ENCODE data around the gene SLC6A6. TPM values are rescaled to one million over a fixed set of nuclear protein-coding genes. Genes with fewer than 3 reads are reported as not detected.
"Not testable (repeated sequence)": the region's sequence is repeated elsewhere in the genome, so short reads cannot be mapped to it uniquely, and the experiment has no call there.

Gene SLC6A6
- total RNA-seq, 2 donors from 2014 or later = 52.7 to 71.9 TPM

DNA sequence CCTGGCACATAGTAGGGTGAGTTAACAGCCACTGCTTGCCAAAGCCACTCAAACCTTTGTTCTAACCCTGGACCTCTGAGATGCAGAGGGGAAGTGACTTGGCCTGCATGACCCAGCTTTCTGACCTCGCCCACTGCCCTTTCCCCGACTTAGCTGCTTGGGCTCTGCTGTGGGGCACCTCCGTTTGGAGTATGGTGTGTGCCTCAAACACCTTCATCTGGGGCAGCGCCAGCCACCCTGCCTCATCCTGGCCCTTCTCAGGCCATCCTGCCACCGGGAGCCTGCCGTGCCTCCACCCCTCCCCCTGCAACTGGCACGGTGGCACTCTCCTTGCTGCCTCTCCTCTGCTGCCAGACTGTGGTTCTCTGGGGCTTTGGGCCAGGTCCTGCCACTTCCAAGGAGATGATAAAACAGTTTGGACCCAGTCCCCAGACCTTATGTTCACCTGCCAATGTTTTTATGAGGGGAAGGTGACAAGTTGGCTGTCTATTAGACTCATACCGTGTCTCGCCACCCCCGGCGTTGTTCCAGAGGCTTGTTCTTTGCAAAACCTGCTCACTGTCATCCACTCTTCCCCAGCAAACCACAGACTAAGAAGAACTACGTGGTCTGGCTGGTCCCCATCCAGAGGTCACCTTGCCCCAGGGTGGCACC lies 32.2 kb downstream of the SLC6A6 start:
- H3K9me3 Mint-ChIP-seq = no peaks in the 10 kb centered on the region
- ATAC-seq (no peak), DNase-seq (ENCODE audit: low spot score in 2 of 2) (no peak)
- H3K27ac Mint-ChIP-seq = peak overlapping the region; percentile 11 to 91
- H3K36me3 Mint-ChIP-seq = peaks cover 0 to 5% of the 10 kb centered on the region in 2 donors

DNA sequence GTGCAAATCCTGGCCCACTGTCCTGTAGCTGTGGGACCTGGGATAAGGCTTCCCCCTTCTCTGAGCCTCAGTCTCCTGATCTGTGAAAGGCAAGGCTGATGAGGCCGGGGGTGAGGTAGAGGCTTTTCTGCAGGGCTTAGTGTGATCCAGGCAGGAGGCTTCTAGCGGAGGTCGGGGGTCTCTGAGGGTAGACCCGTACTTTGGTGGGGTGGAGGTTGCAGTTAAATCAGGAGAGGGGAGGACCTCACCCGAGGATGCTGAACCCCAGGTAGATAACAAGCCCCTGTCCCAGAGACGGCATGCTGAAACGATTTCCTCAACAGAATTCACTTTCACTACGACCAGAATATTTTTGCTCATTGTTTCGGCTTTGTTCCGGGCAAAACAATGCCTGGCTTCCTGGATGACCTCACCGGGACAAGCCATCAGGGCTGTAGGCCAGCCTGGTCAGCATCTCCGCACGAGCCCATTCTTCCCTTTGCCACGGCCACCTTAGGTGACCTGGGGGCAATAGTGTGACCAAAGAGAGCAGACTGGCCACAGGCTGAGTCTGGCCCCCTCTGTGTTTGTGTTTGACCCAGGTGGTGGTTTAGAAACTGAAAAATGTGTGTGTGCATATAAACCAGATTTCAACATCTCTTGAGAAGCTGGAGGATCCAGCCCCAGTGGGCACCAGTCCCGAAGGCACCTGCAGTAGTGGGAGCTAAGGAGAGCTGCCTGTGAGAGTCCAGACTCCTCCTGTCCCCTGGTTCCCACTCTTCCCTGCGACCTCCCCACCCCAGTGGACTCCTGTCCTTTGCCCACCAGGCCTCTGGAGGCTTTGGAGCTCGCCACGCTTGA lies 33.0 kb downstream of the SLC6A6 start:
- ATAC-seq = no peak
- peak overlapping the region in 1 of 2 donors; percentile 91 for H3K27ac Mint-ChIP-seq
- H3K9me3 Mint-ChIP-seq = no peaks in the 10 kb centered on the region
- DNase-seq (ENCODE audit: low spot score in 2 of 2) = no peak
- H3K36me3 Mint-ChIP-seq = peaks cover 0 to 5% of the 10 kb centered on the region in 2 donors

DNA sequence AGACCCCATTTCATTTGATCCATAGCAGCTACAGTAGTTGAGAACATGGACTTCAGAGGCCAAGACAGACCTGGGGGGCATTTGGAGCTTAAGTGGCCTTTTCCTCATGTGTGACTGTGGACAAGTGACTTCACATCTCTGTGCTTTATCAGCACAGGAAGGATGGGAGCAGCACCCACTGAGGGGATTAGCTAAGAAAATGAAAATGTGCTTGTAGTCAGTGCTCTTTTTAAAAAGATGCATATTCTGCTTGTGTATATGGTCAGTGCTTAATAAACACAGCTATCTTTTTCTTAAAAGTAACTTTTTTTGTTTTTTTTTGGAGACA lies 34.5 kb downstream of the SLC6A6 start:
- DNase-seq (ENCODE audit: low spot score in 2 of 2) (no peak), ATAC-seq (no peak)
- H3K27ac Mint-ChIP-seq = peak overlapping the region in 1 of 2 donors; percentile 81
- no peaks in the 10 kb centered on the region for H3K9me3 Mint-ChIP-seq
- H3K36me3 Mint-ChIP-seq = peaks cover 0 to 5% of the 10 kb centered on the region in 2 donors

DNA sequence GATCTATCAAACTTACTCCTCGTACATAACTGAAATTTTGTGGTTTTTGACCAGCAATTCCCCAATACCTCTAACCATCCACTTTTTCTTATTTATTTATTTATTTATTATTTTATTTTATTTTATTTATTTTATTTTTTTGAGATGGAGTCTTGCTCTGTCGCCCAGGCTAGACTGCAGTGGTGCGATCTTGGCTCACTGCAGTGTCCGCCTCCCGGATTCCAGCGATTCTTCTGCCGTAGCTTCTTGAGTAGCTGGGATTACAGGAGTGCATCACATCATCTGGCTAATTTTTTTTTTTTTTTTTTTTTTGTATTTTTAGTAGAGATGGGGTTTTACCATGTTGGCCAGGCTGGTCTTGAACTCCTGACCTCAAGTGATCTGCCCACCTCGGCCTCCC lies 35.3 kb downstream of the SLC6A6 start:
- not testable (repeated sequence) for DNase-seq (ENCODE audit: low spot score in 2 of 2); H3K36me3 Mint-ChIP-seq; H3K27ac Mint-ChIP-seq; ATAC-seq; H3K9me3 Mint-ChIP-seq

DNA sequence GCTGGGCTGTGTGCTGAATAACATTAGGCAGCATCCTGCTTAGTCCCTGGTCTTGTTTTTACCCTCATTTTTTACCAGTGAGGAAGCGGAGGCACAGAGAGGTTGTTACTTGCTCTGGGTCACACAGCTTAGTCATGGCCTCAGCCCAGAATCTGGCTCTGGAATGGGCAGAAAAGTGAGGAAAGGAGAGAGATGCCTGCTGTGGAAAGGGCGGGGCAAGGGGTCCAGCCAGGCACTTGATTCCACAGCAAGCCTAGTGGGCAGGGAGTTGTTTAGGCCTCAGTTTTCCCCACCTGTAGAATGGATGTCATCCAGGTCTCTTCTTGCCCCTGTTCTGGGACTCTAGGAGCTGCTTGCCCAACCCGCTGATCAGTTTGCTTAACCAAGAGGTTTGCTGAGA lies 35.9 kb downstream of the SLC6A6 start:
- H3K36me3 Mint-ChIP-seq = peaks cover 0 to 5% of the 10 kb centered on the region in 2 donors

DNA sequence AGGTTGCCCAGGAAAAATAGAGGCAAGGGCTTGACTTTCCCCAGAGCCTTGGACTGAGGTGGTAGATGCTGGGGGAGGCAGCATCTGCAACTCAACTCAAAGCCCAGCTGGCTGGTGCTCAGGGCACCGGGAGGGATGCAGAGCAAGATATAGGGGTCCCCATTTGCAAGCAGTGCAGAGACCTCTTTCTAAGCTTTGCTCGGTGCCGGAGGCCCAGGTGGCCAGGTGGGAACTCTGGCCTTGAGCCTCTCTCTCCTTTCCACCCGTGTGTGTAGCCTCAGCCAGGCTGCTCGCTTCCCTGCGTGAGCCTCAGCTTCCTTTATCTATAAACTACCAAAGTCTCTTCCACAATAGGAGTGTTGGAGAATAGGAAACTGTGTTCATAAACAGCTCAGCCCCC lies 36.5 kb downstream of the SLC6A6 start:
- no peak for ATAC-seq
- H3K27ac Mint-ChIP-seq = peak overlapping the region in 1 of 2 donors; percentile 61

More for the DNA sequence above, 35.9 kb downstream of the SLC6A6 start:
- Mint-ChIP-seq H3K9me3 (no peaks in the 10 kb centered on the region), H3K27ac (peak overlapping the region in 1 of 2 donors; percentile 44)
- DNase-seq (ENCODE audit: low spot score in 2 of 2) (no peak), ATAC-seq (no peak)

DNA sequence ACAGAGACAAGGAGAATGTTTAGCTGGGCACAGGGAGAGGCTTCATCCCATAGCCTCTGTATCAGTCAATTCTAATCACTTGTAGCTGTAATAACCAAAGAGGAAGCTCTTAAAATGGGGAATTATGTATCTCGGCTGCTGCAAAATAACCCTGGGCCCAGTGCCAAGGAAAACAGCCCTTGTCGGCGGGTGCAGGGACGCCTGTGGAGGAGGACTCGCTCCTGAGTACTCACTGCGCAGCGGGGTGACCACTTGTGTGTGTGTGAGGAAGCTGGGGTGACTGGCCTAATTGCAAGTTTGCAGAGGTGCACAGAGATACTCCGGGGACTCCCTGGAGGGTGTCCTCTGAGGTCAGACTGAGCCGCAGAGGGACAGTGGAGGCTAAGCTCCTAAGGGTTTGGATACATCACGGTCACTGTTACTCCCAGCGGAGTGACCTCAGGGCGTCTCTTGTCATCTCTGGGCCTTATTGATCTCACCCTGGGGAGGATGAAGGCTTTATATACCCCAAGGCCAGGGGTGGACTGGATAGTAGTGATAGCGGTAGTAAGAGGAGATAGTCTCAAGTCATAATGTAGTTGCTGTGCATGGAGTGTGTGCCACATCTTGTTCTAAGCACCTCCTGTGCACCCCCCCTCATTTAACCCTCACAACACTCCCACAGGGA lies 37.2 kb downstream of the SLC6A6 start:
- ATAC-seq (no peak), DNase-seq (ENCODE audit: low spot score in 2 of 2) (no peak)
- H3K36me3 Mint-ChIP-seq = peaks cover 3 to 6% of the 10 kb centered on the region in 2 donors
- H3K27ac Mint-ChIP-seq = peak overlapping the region; percentile 35 to 77
- H3K9me3 Mint-ChIP-seq = no peaks in the 10 kb centered on the region

More for the DNA sequence above, 36.5 kb downstream of the SLC6A6 start:
- H3K9me3 Mint-ChIP-seq = no peaks in the 10 kb centered on the region
- H3K36me3 Mint-ChIP-seq = peaks cover 2 to 5% of the 10 kb centered on the region in 2 donors
- no peak for DNase-seq (ENCODE audit: low spot score in 2 of 2)

DNA sequence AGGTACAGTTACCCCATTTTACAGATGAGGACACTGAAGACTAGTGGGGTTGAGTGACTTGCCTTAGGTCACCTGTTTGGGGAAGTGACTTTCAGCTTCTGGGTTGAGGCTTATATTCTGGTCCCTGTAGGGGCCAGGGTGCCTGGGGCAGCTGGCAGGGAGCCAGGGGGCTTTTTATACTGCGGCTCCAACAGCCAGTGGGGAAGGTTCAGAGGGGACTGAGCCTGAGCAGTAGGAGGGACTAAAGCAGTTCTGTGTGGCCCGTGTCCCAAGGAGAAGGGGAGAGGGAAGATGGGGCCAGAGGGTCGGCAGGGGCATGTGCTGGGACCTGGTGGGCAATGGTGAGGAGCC lies 37.7 kb downstream of the SLC6A6 start:
- ATAC-seq = no peak
- Mint-ChIP-seq H3K36me3 (peaks cover 0 to 11% of the 10 kb centered on the region in 2 donors), H3K9me3 (no peaks in the 10 kb centered on the region), H3K27ac (peak overlapping the region; percentile 35 to 77)
- no peak for DNase-seq (ENCODE audit: low spot score in 2 of 2)

DNA sequence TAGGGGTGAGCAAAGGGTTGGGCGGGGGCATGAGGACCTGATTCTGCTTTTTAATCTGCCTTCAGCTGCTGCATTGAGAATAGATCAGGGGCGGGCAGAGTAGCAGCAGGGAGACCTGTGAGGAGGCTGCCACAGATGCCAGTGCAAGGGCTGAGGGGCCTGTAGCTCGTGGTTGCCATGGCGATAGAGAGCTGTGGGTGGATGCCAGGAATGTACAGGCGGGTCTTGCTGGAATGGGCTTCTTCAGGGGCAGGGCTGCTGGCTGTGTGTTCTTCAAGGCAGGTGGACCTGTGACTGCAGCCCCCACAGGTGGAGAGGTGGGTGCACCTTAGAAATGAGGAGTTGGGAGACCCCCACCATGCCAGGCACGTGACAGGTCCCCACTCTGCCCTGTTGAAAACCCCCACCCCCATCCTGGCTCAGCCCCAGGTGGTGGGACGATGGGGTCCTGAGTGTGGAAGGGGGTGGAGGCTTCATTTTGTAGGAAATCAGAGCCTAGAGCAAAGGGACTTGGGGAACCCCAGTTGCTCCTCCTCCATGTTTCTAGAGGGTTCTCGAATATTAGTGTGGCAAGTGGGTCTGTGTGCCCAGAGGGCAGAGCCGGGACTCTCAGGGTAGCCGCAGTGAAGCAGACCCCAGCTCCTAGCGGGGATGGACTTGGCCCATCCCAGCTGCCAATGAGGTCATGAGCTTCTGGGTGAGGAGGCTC lies 38.3 kb downstream of the SLC6A6 start:
- ATAC-seq (no peak), DNase-seq (ENCODE audit: low spot score in 2 of 2) (no peak)
- no peaks in the 10 kb centered on the region for H3K9me3 Mint-ChIP-seq
- peaks cover 3 to 16% of the 10 kb centered on the region in 2 donors for H3K36me3 Mint-ChIP-seq
- peak overlapping the region; percentile 61 to 77 for H3K27ac Mint-ChIP-seq

DNA sequence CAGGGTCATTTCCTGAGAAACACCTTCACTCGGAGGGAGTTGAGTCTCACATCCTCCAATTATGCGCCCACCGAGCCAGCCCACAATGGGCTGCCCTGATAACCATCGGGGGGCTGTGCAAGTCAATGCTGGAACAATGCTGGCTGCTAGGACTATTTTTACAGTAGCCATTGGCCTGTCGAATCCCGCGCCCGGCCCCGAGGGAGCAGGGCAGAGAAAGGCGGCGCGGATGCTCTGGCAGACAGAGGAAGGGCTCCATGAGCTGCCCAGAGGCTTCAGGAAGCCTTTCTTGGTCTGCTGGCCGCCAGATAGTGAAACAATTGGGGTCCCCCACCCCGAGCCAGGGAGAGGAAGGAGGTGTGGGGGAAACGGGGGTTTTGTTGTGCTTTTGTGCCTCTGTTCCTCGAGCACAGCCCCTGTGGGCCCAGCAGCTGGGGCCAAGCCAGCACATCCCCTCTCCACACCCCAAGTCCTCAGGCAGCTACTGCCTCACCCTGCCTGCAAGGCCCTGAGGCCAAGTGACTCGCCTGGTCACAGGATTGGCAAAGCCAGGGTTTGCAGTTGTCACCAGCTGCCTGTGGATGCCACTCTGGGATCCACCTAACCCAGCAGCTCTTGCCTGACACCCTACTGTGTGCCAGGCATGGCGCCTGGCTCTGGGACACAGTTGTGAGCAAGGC lies 39.0 kb downstream of the SLC6A6 start:
- H3K36me3 Mint-ChIP-seq = peaks cover 10 to 23% of the 10 kb centered on the region in 2 donors
- DNase-seq (ENCODE audit: low spot score in 2 of 2) (no peak), ATAC-seq (no peak)
- H3K27ac Mint-ChIP-seq = peak overlapping the region; percentile 55 to 61
- H3K9me3 Mint-ChIP-seq = no peaks in the 10 kb centered on the region

DNA sequence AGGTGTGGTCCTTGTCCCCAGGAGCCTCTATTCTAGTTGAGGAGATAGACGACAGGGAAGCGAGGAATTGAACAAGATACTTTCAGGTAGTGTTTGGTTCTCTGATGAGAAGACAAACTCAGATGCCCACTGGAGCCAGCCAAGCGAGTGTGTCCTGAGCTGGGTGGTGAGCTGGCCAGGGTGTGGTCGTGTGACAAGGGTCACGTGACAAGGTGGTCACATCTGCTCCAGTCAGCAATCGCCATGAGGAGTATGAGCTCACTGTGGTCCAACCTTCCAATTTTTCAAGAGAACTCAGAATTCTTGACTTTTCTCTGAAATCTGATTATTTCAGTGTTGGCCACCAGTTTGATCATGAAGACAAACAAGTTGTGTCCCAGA lies 39.5 kb downstream of the SLC6A6 start:
- DNase-seq (ENCODE audit: low spot score in 2 of 2) (no peak), ATAC-seq (no peak)
- Mint-ChIP-seq H3K9me3 (peaks cover 0 to 2% of the 10 kb centered on the region in 2 donors), H3K36me3 (peaks cover 15 to 27% of the 10 kb centered on the region in 2 donors), H3K27ac (peak overlapping the region in 1 of 2 donors; percentile 61)

DNA sequence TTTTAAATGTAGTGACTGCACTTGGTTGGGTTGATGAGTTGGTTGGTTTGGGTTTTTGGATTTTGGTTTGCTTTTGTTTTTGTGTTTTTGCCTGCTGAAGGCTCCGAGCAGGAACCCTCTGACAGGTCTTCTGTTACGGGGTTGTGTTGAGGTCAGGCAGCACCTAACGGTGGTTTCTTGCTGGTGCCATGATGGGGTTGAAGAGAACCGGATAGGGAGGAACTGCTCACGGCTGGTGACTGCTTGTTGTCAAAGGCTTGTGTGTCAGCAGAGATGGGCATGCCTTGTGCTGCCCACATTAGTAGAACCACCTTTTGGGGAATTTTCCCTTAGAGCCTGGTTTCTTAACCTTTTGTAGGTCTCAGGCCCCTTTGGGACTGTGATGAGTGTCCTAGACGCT lies 42.0 kb downstream of the SLC6A6 start:
- Mint-ChIP-seq H3K36me3 (peaks cover 22 to 49% of the 10 kb centered on the region in 2 donors), H3K27ac (peak overlapping the region in 1 of 2 donors; percentile 22), H3K9me3 (peaks cover 0 to 4% of the 10 kb centered on the region in 2 donors)
- DNase-seq (ENCODE audit: low spot score in 2 of 2) = no peak
- no peak for ATAC-seq

DNA sequence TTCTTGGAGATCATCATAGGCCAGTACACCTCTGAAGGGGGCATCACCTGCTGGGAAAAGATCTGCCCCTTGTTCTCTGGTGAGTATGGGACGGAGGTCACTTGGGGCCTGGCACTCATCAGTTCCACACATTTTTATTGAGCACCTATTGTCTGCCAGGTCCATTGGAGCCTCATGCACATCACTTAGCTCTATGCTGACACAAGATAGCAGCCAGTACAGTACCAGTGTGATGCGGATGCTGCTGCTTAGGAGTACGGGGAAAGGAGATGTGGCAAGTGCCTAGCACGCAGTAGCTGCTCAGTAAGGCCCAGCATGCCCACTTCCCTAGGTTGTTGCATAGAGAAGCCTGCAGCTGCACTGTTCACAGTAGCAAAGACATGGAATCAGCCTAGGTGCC lies 43.4 kb downstream of the SLC6A6 start:
- Mint-ChIP-seq H3K36me3 (peaks cover 22 to 49% of the 10 kb centered on the region in 2 donors), H3K27ac (peak overlapping the region in 1 of 2 donors; percentile 82)

DNA sequence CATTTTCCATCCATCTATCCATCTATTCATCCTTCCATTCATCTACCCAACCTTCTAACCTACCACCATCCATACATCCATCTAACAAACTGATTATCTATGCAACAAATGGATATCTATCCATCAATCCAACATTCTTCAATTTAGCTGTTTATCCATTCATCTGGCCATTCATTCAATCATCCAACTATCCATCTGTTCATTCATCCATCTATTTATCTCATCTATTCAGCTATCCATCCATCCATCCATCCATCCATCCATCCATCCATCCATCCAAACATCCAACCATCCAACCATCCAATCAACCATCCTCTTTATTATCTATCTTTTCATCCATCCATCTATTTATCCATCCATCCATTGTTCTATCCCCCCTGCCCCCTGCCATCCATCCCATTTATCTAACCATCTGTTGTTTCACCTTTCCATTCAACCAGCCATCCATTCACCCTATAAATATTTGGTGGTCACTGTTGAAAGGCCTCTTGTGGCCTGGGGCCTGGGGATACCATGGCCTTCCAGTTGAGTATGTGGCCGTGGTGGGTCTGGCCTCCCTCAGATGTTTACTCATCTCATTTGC lies 44.7 kb downstream of the SLC6A6 start:
- no peak for DNase-seq (ENCODE audit: low spot score in 2 of 2)
- H3K36me3 Mint-ChIP-seq = peaks cover 27 to 49% of the 10 kb centered on the region in 2 donors
- peaks cover 0 to 4% of the 10 kb centered on the region in 2 donors for H3K9me3 Mint-ChIP-seq
- no peak for ATAC-seq
- H3K27ac Mint-ChIP-seq = no peak overlapping the region

More for the DNA sequence above, 43.4 kb downstream of the SLC6A6 start:
- H3K9me3 Mint-ChIP-seq = peaks cover 0 to 4% of the 10 kb centered on the region in 2 donors
- DNase-seq (ENCODE audit: low spot score in 2 of 2) (no peak), ATAC-seq (no peak)

DNA sequence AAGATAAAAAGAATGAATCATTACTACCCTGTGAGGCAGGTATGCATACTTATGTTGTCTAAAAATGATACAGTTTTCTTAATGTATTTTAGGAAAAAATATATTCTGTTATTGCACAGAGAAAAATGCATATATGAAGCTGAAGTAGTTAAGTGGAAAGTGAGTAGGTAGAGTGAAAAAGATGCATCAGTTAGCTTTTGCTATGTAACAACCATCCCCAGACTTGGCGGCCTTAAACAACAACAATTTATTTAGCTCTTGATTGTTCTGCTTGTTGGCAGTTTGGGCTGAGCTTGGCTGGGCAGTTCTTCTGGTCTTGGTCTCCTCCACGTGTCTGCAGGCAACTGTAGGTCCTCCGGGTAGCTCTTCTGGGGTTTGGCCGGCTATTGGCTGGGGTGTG lies 45.7 kb downstream of the SLC6A6 start:
- Mint-ChIP-seq H3K27ac (peak overlapping the region; percentile 82 to 84), H3K9me3 (peaks cover 0 to 4% of the 10 kb centered on the region in 2 donors), H3K36me3 (peaks cover 27 to 49% of the 10 kb centered on the region in 2 donors)
- DNase-seq (ENCODE audit: low spot score in 2 of 2) (no peak), ATAC-seq (no peak)
